Ectodermal cell (in vitro differentiated cells): ENCODE results near the gene PCCA.

ENCODE experiments used
- H3K27ac ChIP-seq: 2 replicates; pipeline ENCODE4 v1.7.0; 2013; ENCODE audit warnings: mild to moderate bottlenecking, low read depth, low read length; ENCODE audit not compliant: insufficient read depth, poor library complexity, severe bottlenecking
- H3K27me3 ChIP-seq: 2 replicates; pipeline ENCODE4 v1.7.0; 2013; ENCODE audit warnings: mild to moderate bottlenecking, low read length; ENCODE audit not compliant: insufficient read depth, control insufficient read depth, poor library complexity, severe bottlenecking
- H3K36me3 ChIP-seq: one replicate; pipeline ENCODE4 v1.7.0; 2013; ENCODE audit warnings: low read length; ENCODE audit not compliant: control insufficient read depth, insufficient read depth
- H3K4me1 ChIP-seq: one replicate; pipeline ENCODE4 v1.7.0; 2013; ENCODE audit warnings: low read length; ENCODE audit not compliant: control insufficient read depth, insufficient read depth
- H3K4me3 ChIP-seq: 2 replicates; pipeline ENCODE4 v1.7.0; 2013; ENCODE audit warnings: low read depth, low read length, control low read depth; ENCODE audit not compliant: insufficient read depth
- H3K9me3 ChIP-seq: 2 replicates; pipeline ENCODE4 v1.7.0; 2013; ENCODE audit warnings: mild to moderate bottlenecking, low read length, moderate library complexity; ENCODE audit not compliant: control insufficient read depth
- WGBS, 2 experiments: methylation state at CpG; one replicate each; pipeline ENCODE4 v1.1.7; 2013; ENCODE audit warnings: missing lambda C conversion rate in 2 of 2; 5-methylcytosine and 5-hydroxymethylcytosine counted together

PCCA gene

DNA sequence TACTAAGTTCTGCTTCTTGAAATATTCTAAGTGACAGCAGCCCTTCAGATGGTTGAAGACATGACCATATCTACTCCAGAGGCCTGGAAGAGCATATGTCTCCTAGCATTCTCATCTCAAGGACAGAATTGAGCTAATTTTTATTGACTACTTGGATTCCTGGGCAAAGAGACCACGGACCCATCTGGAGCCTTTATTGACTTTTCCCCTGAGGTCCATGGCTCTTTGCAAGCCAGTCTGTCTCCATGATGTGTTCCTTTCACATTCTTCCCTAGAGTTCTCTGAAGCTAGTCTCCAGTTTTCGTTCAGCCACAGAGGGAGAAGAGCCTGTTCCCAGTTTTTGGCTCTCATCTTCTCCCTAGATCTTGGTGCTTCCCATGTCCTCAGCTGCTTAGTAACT, 202.7 kb downstream of the PCCA start:
- WGBS, 2 experiments, result 92 to 96% methylated on average over 2 of the region's 2 CpGs
- no peaks in the 10 kb centered on the region for H3K4me1 ChIP-seq

DNA sequence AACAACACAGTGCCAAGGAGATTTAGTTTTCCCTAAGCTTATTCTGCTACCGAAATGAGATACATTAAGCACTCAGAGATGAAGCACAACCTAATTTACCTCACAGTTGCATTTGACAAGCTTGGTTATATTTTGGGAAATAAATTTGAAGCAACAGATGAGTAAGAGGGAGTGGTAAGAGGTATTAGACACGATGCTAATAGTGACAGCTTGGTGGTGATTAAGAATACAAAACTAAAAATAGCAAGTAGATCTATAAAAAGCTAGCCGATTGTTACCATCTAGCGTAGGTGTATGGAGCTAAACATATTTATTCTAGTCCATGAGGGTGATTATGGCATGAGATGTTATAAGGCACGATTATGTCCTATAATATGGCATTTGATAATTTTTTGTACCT, 208.5 kb downstream of the PCCA start:
- Histone ChIP-seq H3K4me1 (no peaks in the 10 kb centered on the region), H3K36me3 (no peaks in the 10 kb centered on the region), H3K9me3 (no peaks in the 10 kb centered on the region), H3K4me3 (no peak overlapping the region), H3K27me3 (no peaks in the 10 kb centered on the region), H3K27ac (no peak overlapping the region)
- 95 to 96% methylated on average over 5 of the region's 5 CpGs for WGBS, 2 experiments

More for the DNA sequence above, 202.7 kb downstream of the PCCA start:
- H3K27ac ChIP-seq, result no peak overlapping the region
- no peaks in the 10 kb centered on the region for H3K27me3 ChIP-seq
- no peak overlapping the region for H3K4me3 ChIP-seq
- no peaks in the 10 kb centered on the region for H3K9me3 ChIP-seq
- H3K36me3 ChIP-seq, result no peaks in the 10 kb centered on the region

DNA sequence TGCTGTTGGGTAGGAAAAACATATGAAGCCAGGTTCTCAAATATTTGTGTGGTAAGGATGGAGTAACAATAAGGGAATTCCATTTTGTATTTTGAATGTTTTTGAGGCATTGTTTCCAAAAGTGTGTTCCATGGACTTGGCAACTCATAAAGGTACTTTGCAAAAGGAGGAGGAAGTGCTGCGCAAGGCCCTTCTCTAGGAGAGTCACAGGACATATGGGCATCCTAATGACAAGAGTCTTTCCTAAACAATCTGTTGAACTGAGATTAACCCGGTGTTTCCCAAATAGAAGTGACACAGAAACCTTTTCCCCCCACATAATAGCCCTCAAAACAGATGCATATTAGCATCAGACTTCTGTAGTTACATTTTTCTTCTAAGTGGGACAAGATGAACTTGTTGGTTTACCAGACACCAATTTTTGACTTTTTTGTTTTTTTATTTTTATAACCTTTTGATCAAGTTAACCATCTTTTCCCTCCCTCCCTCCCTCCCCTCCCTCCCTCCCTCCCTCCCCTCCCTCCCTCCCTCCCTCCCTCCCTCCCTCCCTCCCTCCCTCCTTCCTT, 209.3 kb downstream of the PCCA start:
- Histone ChIP-seq H3K27me3 (no peaks in the 10 kb centered on the region), H3K27ac (no peak overlapping the region), H3K9me3 (no peaks in the 10 kb centered on the region), H3K4me1 (no peaks in the 10 kb centered on the region), H3K4me3 (no peak overlapping the region), H3K36me3 (no peaks in the 10 kb centered on the region)
- 83 to 84% methylated on average over 2 of the region's 2 CpGs for WGBS, 2 experiments

DNA sequence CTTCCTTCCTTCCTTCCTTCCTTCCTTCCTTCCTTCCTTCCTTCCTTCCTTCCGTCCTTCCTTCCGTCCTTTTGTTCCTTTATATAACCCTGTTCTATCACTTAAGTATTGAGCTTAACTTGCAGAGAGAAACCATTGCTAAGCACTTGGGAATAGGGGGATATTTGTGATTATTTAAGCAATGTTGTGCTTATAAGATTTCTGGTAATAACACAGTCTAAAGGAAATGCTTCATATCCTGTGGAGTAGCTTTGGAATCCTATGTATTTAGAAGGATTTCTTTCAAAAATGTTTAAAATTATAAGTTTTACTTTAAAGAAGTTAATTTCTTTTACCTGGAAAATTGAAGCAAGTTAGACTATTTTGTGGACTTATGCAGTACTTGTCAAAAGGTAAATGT, 209.8 kb downstream of the PCCA start:
- no peaks in the 10 kb centered on the region for H3K9me3 ChIP-seq
- WGBS, 2 experiments, result 100% methylated on average over 2 of the region's 2 CpGs; no CpG with 5 or more reads in 1 of the 2 experiments
- H3K4me3 ChIP-seq, result no peak overlapping the region
- no peaks in the 10 kb centered on the region for H3K4me1 ChIP-seq
- no peak overlapping the region for H3K27ac ChIP-seq
- H3K27me3 ChIP-seq, result no peaks in the 10 kb centered on the region
- no peaks in the 10 kb centered on the region for H3K36me3 ChIP-seq

DNA sequence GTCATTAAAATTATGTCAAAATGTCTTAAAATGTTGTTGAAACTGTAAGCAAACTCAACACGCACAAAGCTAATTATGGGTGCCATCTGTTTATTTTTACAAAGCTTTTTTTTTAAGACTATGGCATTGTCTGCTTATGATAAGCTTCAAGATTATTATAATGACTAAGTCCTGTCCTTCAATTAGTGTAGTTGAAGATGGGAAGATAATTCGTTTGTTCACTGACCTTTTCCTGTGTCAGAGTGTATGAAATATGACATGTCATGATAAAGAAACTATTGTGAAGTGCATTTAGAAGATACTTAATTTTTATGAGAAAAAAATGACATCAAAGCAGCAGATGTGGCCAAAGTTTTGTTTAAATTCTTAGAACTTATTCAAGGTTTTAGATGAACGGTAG, 211.3 kb downstream of the PCCA start:
- Histone ChIP-seq H3K4me1 (peaks cover 10% of the 10 kb centered on the region), H3K36me3 (no peaks in the 10 kb centered on the region), H3K9me3 (no peaks in the 10 kb centered on the region), H3K27me3 (no peaks in the 10 kb centered on the region), H3K4me3 (no peak overlapping the region), H3K27ac (no peak overlapping the region)
- 92 to 99% methylated on average over 3 of the region's 3 CpGs for WGBS, 2 experiments

DNA sequence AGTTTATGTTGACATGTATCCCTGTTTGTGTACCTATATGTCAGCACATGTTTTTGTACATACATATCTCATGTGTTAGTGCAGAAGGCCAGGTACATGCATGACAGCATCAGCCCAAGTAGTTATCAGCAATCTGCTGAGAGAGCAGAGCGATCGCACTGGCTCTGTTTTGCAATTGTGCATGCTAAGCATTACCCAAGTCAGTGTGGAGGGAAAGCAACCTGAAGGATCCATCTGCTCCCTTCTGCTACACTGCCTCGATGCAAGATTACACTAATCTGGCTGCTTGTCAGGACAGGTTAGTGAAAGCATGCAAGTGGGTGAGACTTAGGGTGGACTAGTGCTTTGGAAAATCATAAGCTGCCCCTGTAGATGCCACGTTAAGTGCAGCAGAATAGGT, 211.8 kb downstream of the PCCA start:
- WGBS, 2 experiments, result 94 to 95% methylated on average over 4 of the region's 4 CpGs
- H3K27ac ChIP-seq, result no peak overlapping the region
- no peaks in the 10 kb centered on the region for H3K36me3 ChIP-seq
- H3K4me1 ChIP-seq, result peaks cover 10% of the 10 kb centered on the region
- no peaks in the 10 kb centered on the region for H3K9me3 ChIP-seq
- no peaks in the 10 kb centered on the region for H3K27me3 ChIP-seq
- H3K4me3 ChIP-seq, result no peak overlapping the region

DNA sequence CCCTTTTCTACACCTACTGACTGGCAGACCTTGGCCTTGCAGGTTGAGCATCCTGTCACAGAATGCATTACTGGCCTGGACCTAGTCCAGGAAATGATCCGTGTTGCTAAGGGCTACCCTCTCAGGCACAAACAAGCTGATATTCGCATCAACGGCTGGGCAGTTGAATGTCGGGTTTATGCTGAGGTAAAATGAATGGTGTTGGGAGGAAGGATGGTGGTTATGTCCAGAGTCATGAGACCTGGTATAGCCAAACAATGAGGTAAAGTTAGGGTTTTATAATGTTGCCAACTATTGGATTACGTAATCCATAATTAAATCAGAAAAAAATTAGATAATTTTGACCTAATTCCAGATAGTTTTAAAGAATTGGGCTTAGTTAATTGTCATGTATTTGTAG, 212.5 kb downstream of the PCCA start:
- Histone ChIP-seq H3K9me3 (no peaks in the 10 kb centered on the region), H3K4me3 (no peak overlapping the region), H3K36me3 (no peaks in the 10 kb centered on the region), H3K27me3 (no peaks in the 10 kb centered on the region), H3K27ac (no peak overlapping the region), H3K4me1 (peaks cover 14% of the 10 kb centered on the region)
- WGBS, 2 experiments, result 94 to 97% methylated on average over 5 of the region's 5 CpGs

DNA sequence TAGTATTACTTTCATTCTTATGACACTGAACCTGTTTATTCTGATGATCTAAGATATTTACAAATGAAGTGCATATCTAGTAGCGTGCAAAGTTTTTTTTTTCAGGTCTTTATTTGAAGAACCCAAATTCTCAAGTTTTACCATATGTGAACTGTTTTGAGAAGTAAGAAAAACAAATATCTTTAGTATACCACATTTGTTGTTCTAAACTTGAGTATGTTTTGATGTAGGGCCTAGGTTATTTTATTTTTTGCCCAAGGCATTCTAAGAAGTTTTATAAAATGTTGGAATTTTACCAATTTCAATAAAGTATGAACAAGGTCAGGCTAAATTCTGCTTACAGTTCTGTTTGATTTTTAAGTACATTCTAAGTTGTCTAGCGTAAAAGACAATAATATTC, 213.5 kb downstream of the PCCA start:
- Histone ChIP-seq H3K9me3 (no peaks in the 10 kb centered on the region), H3K27me3 (no peaks in the 10 kb centered on the region), H3K4me1 (peaks cover 14% of the 10 kb centered on the region), H3K27ac (no peak overlapping the region), H3K36me3 (no peaks in the 10 kb centered on the region), H3K4me3 (no peak overlapping the region)
- 100% methylated on average over 2 of the region's 2 CpGs for WGBS, 2 experiments

DNA sequence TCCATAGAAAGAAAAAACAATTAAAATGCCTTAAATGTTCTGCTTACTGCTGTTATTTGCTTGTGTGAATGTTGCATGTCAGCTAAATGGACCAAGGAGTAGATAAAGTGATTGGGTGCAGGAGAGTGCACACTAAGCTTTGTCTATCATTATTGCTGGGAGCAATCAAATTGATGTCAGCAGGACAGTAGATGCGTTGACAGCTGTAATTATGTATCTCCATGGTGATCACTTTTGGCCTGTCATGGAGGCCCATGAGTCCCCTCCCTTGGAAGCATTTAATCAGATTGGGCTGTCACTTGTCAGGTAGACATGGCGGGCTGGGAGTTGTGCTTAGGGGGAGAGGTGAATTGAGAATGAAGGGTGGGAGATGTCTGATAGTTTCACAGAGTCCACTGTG, 215.3 kb downstream of the PCCA start:
- Histone ChIP-seq H3K36me3 (no peaks in the 10 kb centered on the region), H3K9me3 (no peaks in the 10 kb centered on the region), H3K27me3 (no peaks in the 10 kb centered on the region), H3K4me3 (no peak overlapping the region), H3K27ac (peak overlapping the region; percentile 74), H3K4me1 (peaks cover 14% of the 10 kb centered on the region)
- WGBS, 2 experiments, result 76 to 78% methylated on average over 2 of the region's 2 CpGs

DNA sequence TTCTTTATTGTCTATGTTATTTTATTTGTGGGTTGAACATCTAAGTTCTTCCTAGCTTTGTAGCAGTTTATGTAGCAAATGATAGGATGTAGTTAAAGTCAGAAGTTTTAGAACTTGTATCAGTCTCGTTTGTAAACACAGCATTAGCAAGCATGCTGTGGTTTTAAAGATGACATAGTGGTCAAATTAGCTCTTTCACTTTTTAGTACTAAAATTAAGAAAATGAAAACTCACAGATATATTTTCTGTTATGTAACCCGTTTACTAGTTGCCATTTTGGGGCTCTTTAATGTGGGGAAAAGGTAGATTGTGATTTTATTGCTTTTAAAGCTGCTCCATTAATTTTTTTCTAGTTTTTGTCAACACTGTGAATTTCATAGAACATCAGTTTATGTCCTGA, 216.5 kb downstream of the PCCA start:
- Histone ChIP-seq H3K4me1 (peaks cover 14% of the 10 kb centered on the region), H3K27ac (no peak overlapping the region), H3K36me3 (no peaks in the 10 kb centered on the region), H3K9me3 (no peaks in the 10 kb centered on the region), H3K27me3 (no peaks in the 10 kb centered on the region), H3K4me3 (no peak overlapping the region)
- 67 to 100% methylated on average over 1 to 2 of the region's 2 CpGs for WGBS, 2 experiments

DNA sequence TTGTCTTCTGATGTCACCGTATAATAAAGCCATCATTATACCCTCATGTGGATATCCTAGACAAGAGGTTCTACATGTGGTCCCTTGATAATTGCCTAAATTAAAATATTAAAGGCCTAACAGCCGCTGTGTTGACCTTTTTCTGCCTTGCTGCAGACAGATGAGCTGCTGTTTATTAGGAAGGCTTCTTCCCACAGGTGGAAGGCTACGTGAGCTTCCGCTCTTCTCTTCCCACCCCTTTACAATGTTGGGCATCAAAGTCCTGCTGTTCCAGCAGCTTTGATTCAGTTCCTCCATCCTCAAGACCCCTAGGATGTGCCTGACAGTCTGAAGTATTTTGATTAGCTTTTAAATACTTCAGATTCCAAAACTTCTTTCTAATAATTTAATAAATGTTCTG, 217.1 kb downstream of the PCCA start:
- Histone ChIP-seq H3K9me3 (no peaks in the 10 kb centered on the region), H3K27me3 (no peaks in the 10 kb centered on the region), H3K27ac (no peak overlapping the region), H3K4me3 (no peak overlapping the region), H3K36me3 (no peaks in the 10 kb centered on the region), H3K4me1 (peaks cover 14% of the 10 kb centered on the region)
- 64 to 68% methylated on average over 3 to 4 of the region's 4 CpGs for WGBS, 2 experiments
